ENCODE results near the gene GTF3C5. TPM values are rescaled to one million over a fixed set of nuclear protein-coding genes. Genes with fewer than 3 reads are reported as not detected.
"Not testable (repeated sequence)": the region's sequence is repeated elsewhere in the genome, so short reads cannot be mapped to it uniquely, and the experiment has no call there.

Gene GTF3C5
- total RNA-seq, 1 donor from 2014 or later, result 89.0 TPM

- no peak for DNase-seq (ENCODE audit: low spot score)
- Mint-ChIP-seq H3K27ac (no peak overlapping the region), H3K9me3 (no peaks in the 10 kb centered on the region), H3K4me3 (no peak overlapping the region), H3K4me1 (ENCODE audit: low read depth) (no peaks in the 10 kb centered on the region), H3K27me3 (ENCODE audit: insufficient read depth) (no peaks in the 10 kb centered on the region), H3K36me3 (ENCODE audit: low read depth) (no peaks in the 10 kb centered on the region)
- intact Hi-C loops (cut with micrococcal nuclease), result no loop called here
Measured at GRCh38 chr9:133088756-133089155, 58.0 kb downstream of the GTF3C5 start.

GRCh38 chr9:133089271-133089671 lies 58.5 kb downstream of the GTF3C5 start:
- no peak overlapping the region for H3K27ac Mint-ChIP-seq
- H3K9me3 Mint-ChIP-seq, result no peaks in the 10 kb centered on the region
- DNase-seq (ENCODE audit: low spot score), result no peak
- intact Hi-C loops (cut with micrococcal nuclease), result no loop called here
- H3K4me3 Mint-ChIP-seq, result no peak overlapping the region
- H3K36me3 Mint-ChIP-seq (ENCODE audit: low read depth), result no peaks in the 10 kb centered on the region
- no peaks in the 10 kb centered on the region for H3K27me3 Mint-ChIP-seq (ENCODE audit: insufficient read depth)
- H3K4me1 Mint-ChIP-seq (ENCODE audit: low read depth), result no peaks in the 10 kb centered on the region

- Mint-ChIP-seq H3K36me3 (ENCODE audit: low read depth) (no peaks in the 10 kb centered on the region), H3K27me3 (ENCODE audit: insufficient read depth) (no peaks in the 10 kb centered on the region), H3K4me3 (no peak overlapping the region), H3K27ac (no peak overlapping the region), H3K4me1 (ENCODE audit: low read depth) (no peaks in the 10 kb centered on the region), H3K9me3 (no peaks in the 10 kb centered on the region)
- intact Hi-C loops (cut with micrococcal nuclease), result no loop called here
- no peak for DNase-seq (ENCODE audit: low spot score)
Measured at GRCh38 chr9:133090187-133090586, 59.4 kb downstream of the GTF3C5 start.

- DNase-seq (ENCODE audit: low spot score), result no peak
- peaks cover under 1% of the 10 kb centered on the region for H3K9me3 Mint-ChIP-seq
- no peaks in the 10 kb centered on the region for H3K27me3 Mint-ChIP-seq (ENCODE audit: insufficient read depth)
- intact Hi-C loops (cut with micrococcal nuclease), result no loop called here
- H3K4me1 Mint-ChIP-seq (ENCODE audit: low read depth), result no peaks in the 10 kb centered on the region
- peaks cover under 1% of the 10 kb centered on the region for H3K36me3 Mint-ChIP-seq (ENCODE audit: low read depth)
- no peak overlapping the region for H3K27ac Mint-ChIP-seq
- no peak overlapping the region for H3K4me3 Mint-ChIP-seq
Measured at GRCh38 chr9:133090752-133091385, 60.1 kb downstream of the GTF3C5 start.

- H3K36me3 Mint-ChIP-seq (ENCODE audit: low read depth), result peaks cover 32% of the 10 kb centered on the region
- H3K27me3 Mint-ChIP-seq (ENCODE audit: insufficient read depth); H3K4me3 Mint-ChIP-seq; intact Hi-C loops (cut with micrococcal nuclease); H3K9me3 Mint-ChIP-seq; H3K4me1 Mint-ChIP-seq (ENCODE audit: low read depth); DNase-seq (ENCODE audit: low spot score); H3K27ac Mint-ChIP-seq: not testable (repeated sequence)
Measured at GRCh38 chr9:133094351-133094750, 63.6 kb downstream of the GTF3C5 start.

GRCh38 chr9:133094842-133095393 lies 64.1 kb downstream of the GTF3C5 start:
- H3K27me3 Mint-ChIP-seq (ENCODE audit: insufficient read depth), result no peaks in the 10 kb centered on the region
- DNase-seq (ENCODE audit: low spot score), result no peak
- intact Hi-C loops (cut with micrococcal nuclease), result no loop called here
- no peaks in the 10 kb centered on the region for H3K4me1 Mint-ChIP-seq (ENCODE audit: low read depth)
- no peak overlapping the region for H3K27ac Mint-ChIP-seq
- H3K4me3 Mint-ChIP-seq, result no peak overlapping the region
- H3K36me3 Mint-ChIP-seq (ENCODE audit: low read depth), result peaks cover 35% of the 10 kb centered on the region
- H3K9me3 Mint-ChIP-seq, result peaks cover 8% of the 10 kb centered on the region

- Mint-ChIP-seq H3K36me3 (ENCODE audit: low read depth) (peaks cover 52% of the 10 kb centered on the region), H3K9me3 (peaks cover 8% of the 10 kb centered on the region), H3K27me3 (ENCODE audit: insufficient read depth) (no peaks in the 10 kb centered on the region), H3K27ac (no peak overlapping the region), H3K4me1 (ENCODE audit: low read depth) (no peaks in the 10 kb centered on the region), H3K4me3 (no peak overlapping the region)
- intact Hi-C loops (cut with micrococcal nuclease), result no loop called here
- DNase-seq (ENCODE audit: low spot score), result no peak
Measured at GRCh38 chr9:133098104-133098754, 67.4 kb downstream of the GTF3C5 start.

GRCh38 chr9:133098871-133099270 lies 68.1 kb downstream of the GTF3C5 start:
- intact Hi-C loops (cut with micrococcal nuclease), result no loop called here
- no peak overlapping the region for H3K27ac Mint-ChIP-seq
- H3K27me3 Mint-ChIP-seq (ENCODE audit: insufficient read depth), result no peaks in the 10 kb centered on the region
- peaks cover 52% of the 10 kb centered on the region for H3K36me3 Mint-ChIP-seq (ENCODE audit: low read depth)
- H3K4me1 Mint-ChIP-seq (ENCODE audit: low read depth), result no peaks in the 10 kb centered on the region
- no peak for DNase-seq (ENCODE audit: low spot score)
- H3K9me3 Mint-ChIP-seq, result peaks cover 8% of the 10 kb centered on the region
- no peak overlapping the region for H3K4me3 Mint-ChIP-seq

GRCh38 chr9:133099726-133100505 lies 69.1 kb downstream of the GTF3C5 start:
- DNase-seq (ENCODE audit: low spot score), result no peak
- no peak overlapping the region for H3K4me3 Mint-ChIP-seq
- intact Hi-C loops (cut with micrococcal nuclease), result loop anchor here (10.0 kb wide), 1 partner anchor 55 kb away; no protein-coding TSS in a partner anchor
- no peak overlapping the region for H3K27ac Mint-ChIP-seq
- no peaks in the 10 kb centered on the region for H3K27me3 Mint-ChIP-seq (ENCODE audit: insufficient read depth)
- H3K9me3 Mint-ChIP-seq, result peaks cover 8% of the 10 kb centered on the region
- no peaks in the 10 kb centered on the region for H3K4me1 Mint-ChIP-seq (ENCODE audit: low read depth)
- H3K36me3 Mint-ChIP-seq (ENCODE audit: low read depth), result peaks cover 55% of the 10 kb centered on the region

- H3K27me3 Mint-ChIP-seq (ENCODE audit: insufficient read depth), result no peaks in the 10 kb centered on the region
- peaks cover 8% of the 10 kb centered on the region for H3K9me3 Mint-ChIP-seq
- H3K27ac Mint-ChIP-seq, result no peak overlapping the region
- no peak for DNase-seq (ENCODE audit: low spot score)
- H3K4me1 Mint-ChIP-seq (ENCODE audit: low read depth), result no peaks in the 10 kb centered on the region
- peaks cover 58% of the 10 kb centered on the region for H3K36me3 Mint-ChIP-seq (ENCODE audit: low read depth)
- no peak overlapping the region for H3K4me3 Mint-ChIP-seq
- intact Hi-C loops (cut with micrococcal nuclease), result loop anchor here (10.0 kb wide), 1 partner anchor 56 kb away; no protein-coding TSS in a partner anchor
Measured at GRCh38 chr9:133100506-133101355, 69.9 kb downstream of the GTF3C5 start.

GRCh38 chr9:133101356-133102189 lies 70.8 kb downstream of the GTF3C5 start:
- Mint-ChIP-seq H3K27ac (no peak overlapping the region), H3K4me3 (no peak overlapping the region), H3K36me3 (ENCODE audit: low read depth) (peaks cover 55% of the 10 kb centered on the region), H3K27me3 (ENCODE audit: insufficient read depth) (no peaks in the 10 kb centered on the region), H3K4me1 (ENCODE audit: low read depth) (no peaks in the 10 kb centered on the region), H3K9me3 (no peaks in the 10 kb centered on the region)
- DNase-seq (ENCODE audit: low spot score), result no peak
- intact Hi-C loops (cut with micrococcal nuclease), result loop anchor here (10.0 kb wide), 1 partner anchor 57 kb away; no protein-coding TSS in a partner anchor
